PC-9 (cell line): ENCODE data around the gene DRD5.

Experiments used
- CTCF ChIP-seq: fragments of 200-600 bp; sonication (generic); conservative IDR thresholded peaks from 2 replicates; pipeline ENCODE4 v1.6.1; 2017; ENCODE audit warnings: mixed run types, antibody characterized with exemption, mild to moderate bottlenecking, moderate library complexity
- EZH2 ChIP-seq: fragments of 200-600 bp; sonication (generic); IDR thresholded peaks from 2 replicates; pipeline ENCODE4 v1.8.0; 2017; ENCODE audit warnings: antibody characterized with exemption, low read depth

- TF ChIP-seq CTCF = no peak
- no peak for TF ChIP-seq EZH2
Measured at GRCh38 chr4:9745782-9746181, 35.7 kb upstream of the DRD5 start.
